Measurements from ENCODE around the gene PPAN.

Gene PPAN

GRCh38 chr19:10134040-10134439, 27.9 kb downstream of the PPAN start:
- no peak for TF ChIP-seq CTCF (conservative IDR thresholded peaks at IDR 0.05; ENCODE audit: low read depth, low read length)
- H3K4me3 ChIP-seq (ENCODE audit: low read length): no peak overlapping the region
- no peak for DNase-seq (ENCODE audit: low read depth)

GRCh38 chr19:10135551-10136334, 29.6 kb downstream of the PPAN start:
- no peak for TF ChIP-seq CTCF (conservative IDR thresholded peaks at IDR 0.05; ENCODE audit: low read depth, low read length)
- H3K4me3 ChIP-seq (ENCODE audit: low read length): no peak overlapping the region
- no peak for DNase-seq (ENCODE audit: low read depth)

- TF ChIP-seq CTCF (conservative IDR thresholded peaks at IDR 0.05; ENCODE audit: low read depth, low read length): no peak
- no peak for DNase-seq (ENCODE audit: low read depth)
- no peak overlapping the region for H3K4me3 ChIP-seq (ENCODE audit: low read length)
These were observed 30.8 kb downstream of the PPAN start for GRCh38 chr19:10136936-10137335.

- no peak for TF ChIP-seq CTCF (conservative IDR thresholded peaks at IDR 0.05; ENCODE audit: low read depth, low read length)
- H3K4me3 ChIP-seq (ENCODE audit: low read length): no peak overlapping the region
- no peak for DNase-seq (ENCODE audit: low read depth)
These were observed 31.9 kb downstream of the PPAN start for GRCh38 chr19:10137751-10138682.

GRCh38 chr19:10138879-10139795, 33.0 kb downstream of the PPAN start:
- no peak overlapping the region for H3K4me3 ChIP-seq (ENCODE audit: low read length)
- no peak for TF ChIP-seq CTCF (conservative IDR thresholded peaks at IDR 0.05; ENCODE audit: low read depth, low read length)
- no peak for DNase-seq (ENCODE audit: low read depth)

GRCh38 chr19:10139952-10140351, 33.8 kb downstream of the PPAN start:
- DNase-seq (ENCODE audit: low read depth): no peak
- TF ChIP-seq CTCF (conservative IDR thresholded peaks at IDR 0.05; ENCODE audit: low read depth, low read length): no peak
- no peak overlapping the region for H3K4me3 ChIP-seq (ENCODE audit: low read length)

Data from retinal pigment epithelial cell (primary cell).